PC-3 (cell line): ENCODE data around the gene LGI1. TPM values are rescaled to one million over a fixed set of nuclear protein-coding genes. Genes with fewer than 3 reads are reported as not detected.

Experiments used
- ATAC-seq: fragments of 200-7000 bp; cut with Tn5 transposase; 2 replicates; pipeline ENCODE4 v1.9.1; 2020; ENCODE audit warnings: mild to moderate bottlenecking, moderate library complexity
- BruUV-seq: library from RNA; stranded (reverse); fragments of 400-500 nt; replicated peaks from 2 replicates; lab custom pipeline; 2021; lab: Mats Ljungman, UMichigan
- CTCF ChIA-PET: fragments of 300-600 bp; sonication (Branson Sonifier 250); formaldehyde crosslinking; loops from one replicate; lab custom pipeline; 2022; ENCODE audit warnings: antibody characterized with exemption; lab: Charles Lee
- POLR2A ChIA-PET: fragments of 300-600 bp; sonication (Branson Sonifier 250); formaldehyde crosslinking; loops from one replicate; lab custom pipeline; 2022; ENCODE audit warnings: antibody characterized with exemption; ENCODE audit not compliant: unreplicated experiment; lab: Charles Lee
- DNase-seq: peaks from one replicate; pipeline ENCODE4 v3.0.0-alpha.2; 2015
- H2AFZ ChIP-seq: fragments of 300-600 bp; sonication (generic); 2 replicates; pipeline ENCODE4 v1.6.0; 2016; ENCODE audit warnings: antibody characterized with exemption, low read length
- H3F3A ChIP-seq: fragments of 300-600 bp; sonication (generic); one replicate; pipeline ENCODE4 v1.6.0; 2017; ENCODE audit warnings: antibody characterized with exemption, low read length, control low read depth, mild to moderate bottlenecking; ENCODE audit not compliant: unreplicated experiment
- H3K27ac ChIP-seq: fragments of 300-600 bp; sonication (generic); 2 replicates; pipeline ENCODE4 v1.5.1; 2016; ENCODE audit warnings: mild to moderate bottlenecking, low read length
- H3K27me3 ChIP-seq: fragments of 300-600 bp; sonication (generic); 2 replicates; pipeline ENCODE4 v1.6.1; 2016; ENCODE audit warnings: low read length, mixed read lengths
- H3K36me3 ChIP-seq: fragments of 300-600 bp; sonication (generic); 2 replicates; pipeline ENCODE4 v1.6.1; 2016; ENCODE audit warnings: low read depth, mixed run types, low read length, mixed read lengths
- H3K4me1 ChIP-seq: fragments of 300-600 bp; sonication (generic); 2 replicates; pipeline ENCODE4 v1.5.1; 2016; ENCODE audit warnings: low read length; ENCODE audit not compliant: insufficient read depth
- H3K4me2 ChIP-seq: fragments of 300-600 bp; sonication (generic); 2 replicates; pipeline ENCODE4 v1.6.0; 2016; ENCODE audit warnings: low read length
- H3K4me3 ChIP-seq: fragments of 300-600 bp; sonication (generic); 2 replicates; pipeline ENCODE4 v1.5.1; 2016; ENCODE audit warnings: mild to moderate bottlenecking, low read length, mixed read lengths
- H3K79me2 ChIP-seq: fragments of 300-600 bp; sonication (generic); 2 replicates; pipeline ENCODE4 v1.6.1; 2017; ENCODE audit warnings: low read length, mixed read lengths
- H3K9ac ChIP-seq: fragments of 300-600 bp; sonication (generic); 2 replicates; pipeline ENCODE4 v1.6.0; 2016; ENCODE audit warnings: mild to moderate bottlenecking, low read length
- H3K9me2 ChIP-seq: fragments of 300-600 bp; sonication (generic); replicated peaks from 2 replicates; pipeline ENCODE4 v1.6.1; 2016; ENCODE audit warnings: mixed run types, low read length, mixed read lengths
- H3K9me3 ChIP-seq: fragments of 300-600 bp; sonication (generic); 2 replicates; pipeline ENCODE4 v1.6.1; 2016; ENCODE audit warnings: low read length, mixed read lengths
- H4K20me1 ChIP-seq: fragments of 300-600 bp; sonication (generic); 2 replicates; pipeline ENCODE4 v1.6.1; 2016; ENCODE audit warnings: low read length, mixed read lengths
- CTCF ChIP-seq: fragments of 300-600 bp; sonication (generic); conservative IDR thresholded peaks from 2 replicates; pipeline ENCODE4 v1.5.1; 2017; ENCODE audit warnings: antibody characterized with exemption, low read depth, mild to moderate bottlenecking, low read length
- EZH2 ChIP-seq: fragments of 300-600 bp; sonication (generic); IDR thresholded peaks from one replicate; pipeline ENCODE4 v1.6.1; 2017; ENCODE audit warnings: antibody characterized with exemption, mild to moderate bottlenecking, low read length; ENCODE audit not compliant: unreplicated experiment
- EZH2phosphoT487 ChIP-seq: fragments of 300-600 bp; sonication (generic); IDR thresholded peaks from 2 replicates; pipeline ENCODE4 v1.6.1; 2018; ENCODE audit warnings: mild to moderate bottlenecking, antibody characterized with exemption, low read length, borderline replicate concordance
- intact Hi-C: fragments of 100-400 bp; cut with micrococcal nuclease; formaldehyde crosslinking; loops from 2 replicates; pipeline ENCODE4 v1.9.0; 2023
- total RNA-seq: library from RNA; depleted of rRNA; stranded (reverse); fragments of >200 nt; gene quantifications from 2 replicates; pipeline ENCODE4 v1.2.3, GENCODE V29; 2014

LGI1 gene
- total RNA-seq, 1 experiment from 2014 or later = not detected

GRCh38 chr10:93760490-93760889 lies 2.8 kb downstream of the LGI1 start:
- no peaks in the 10 kb centered on the region for H3F3A ChIP-seq
- H3K9me2 ChIP-seq = no peaks in the 10 kb centered on the region
- ChIA-PET CTCF (no interaction called here), POLR2A (no interaction called here)
- no peaks in the 10 kb centered on the region for H3K27me3 ChIP-seq
- no peaks in the 10 kb centered on the region for H3K79me2 ChIP-seq
- H3K27ac ChIP-seq = no peak overlapping the region
- 0 out of 2 replicates have a peak, but pooled peaks cover 4% of the 10 kb centered on the region for H3K4me1 ChIP-seq
- H3K9ac ChIP-seq = no peak overlapping the region
- H3K4me3 ChIP-seq = no peak overlapping the region
- intact Hi-C loops = no loop called here
- no peaks in the 10 kb centered on the region for H3K36me3 ChIP-seq
- TF ChIP-seq EZH2 (no peak), EZH2phosphoT487 (no peak), CTCF (no peak)
- H3K4me2 ChIP-seq = no peak overlapping the region
- no peaks in the 10 kb centered on the region for H4K20me1 ChIP-seq
- no TSS peak for BruUV-seq
- H2AFZ ChIP-seq = no peak overlapping the region
- DNase-seq = no peak
- no peak for ATAC-seq
- H3K9me3 ChIP-seq = no peaks in the 10 kb centered on the region

- no peaks in the 10 kb centered on the region for H3K9me3 ChIP-seq
- H3K4me1 ChIP-seq = 0 out of 2 replicates have a peak, but pooled peaks cover 2% of the 10 kb centered on the region
- BruUV-seq = no TSS peak
- TF ChIP-seq CTCF (no peak), EZH2phosphoT487 (no peak), EZH2 (no peak)
- no peaks in the 10 kb centered on the region for H3K79me2 ChIP-seq
- no peaks in the 10 kb centered on the region for H3K9me2 ChIP-seq
- ChIA-PET POLR2A (no interaction called here), CTCF (no interaction called here)
- H3K4me3 ChIP-seq = no peak overlapping the region
- H2AFZ ChIP-seq = no peak overlapping the region
- ATAC-seq (no peak), DNase-seq (peak; percentile 22)
- H3K9ac ChIP-seq = no peak overlapping the region
- H3K36me3 ChIP-seq = no peaks in the 10 kb centered on the region
- H3K27ac ChIP-seq = no peak overlapping the region
- H4K20me1 ChIP-seq = no peaks in the 10 kb centered on the region
- no peaks in the 10 kb centered on the region for H3K27me3 ChIP-seq
- intact Hi-C loops = no loop called here
- H3F3A ChIP-seq = no peaks in the 10 kb centered on the region
- H3K4me2 ChIP-seq = no peak overlapping the region
These were observed 5.2 kb downstream of the LGI1 start for GRCh38 chr10:93762979-93763391.

GRCh38 chr10:93766918-93767317 lies 9.2 kb downstream of the LGI1 start:
- no peak for TF ChIP-seq EZH2phosphoT487
- no peak for TF ChIP-seq EZH2
- no peak for TF ChIP-seq CTCF
- Histone ChIP-seq H4K20me1 (no peaks in the 10 kb centered on the region), H3K9me2 (no peaks in the 10 kb centered on the region), H2AFZ (no peak overlapping the region), H3K9me3 (no peaks in the 10 kb centered on the region), H3K4me3 (no peak overlapping the region), H3K27ac (no peak overlapping the region), H3K79me2 (no peaks in the 10 kb centered on the region), H3F3A (no peaks in the 10 kb centered on the region), H3K27me3 (no peaks in the 10 kb centered on the region), H3K4me1 (no peaks in the 10 kb centered on the region), H3K36me3 (no peaks in the 10 kb centered on the region), H3K4me2 (no peak overlapping the region), H3K9ac (no peak overlapping the region)
- ATAC-seq (no peak), DNase-seq (no peak)
- no TSS peak for BruUV-seq
- POLR2A ChIA-PET = no interaction called here
- intact Hi-C loops = no loop called here
- CTCF ChIA-PET = no interaction called here
